IPS-11a (cell line): ENCODE data around the gene GRIK4.
"Not testable (repeated sequence)": the region's sequence is repeated elsewhere in the genome, so short reads cannot be mapped to it uniquely, and the experiment has no call there.

Source experiments
- H3K4me3 ChIP-seq: one replicate; pipeline ENCODE4 v1.5.1; 2013; ENCODE audit warnings: low read depth, low read length, control low read depth

GRIK4 gene

GRCh38 chr11:120765710-120766109, 254.2 kb downstream of the GRIK4 start:
- H3K4me3 ChIP-seq: not testable (repeated sequence)

- H3K4me3 ChIP-seq: no peak overlapping the region
These were observed 254.8 kb downstream of the GRIK4 start for GRCh38 chr11:120766318-120766717.

GRCh38 chr11:120768949-120769348, 257.4 kb downstream of the GRIK4 start:
- H3K4me3 ChIP-seq: no peak overlapping the region

GRCh38 chr11:120769906-120770305, 258.4 kb downstream of the GRIK4 start:
- no peak overlapping the region for H3K4me3 ChIP-seq

GRCh38 chr11:120771551-120772060, 260.1 kb downstream of the GRIK4 start:
- H3K4me3 ChIP-seq: no peak overlapping the region

GRCh38 chr11:120773501-120774031, 262.0 kb downstream of the GRIK4 start:
- no peak overlapping the region for H3K4me3 ChIP-seq

- no peak overlapping the region for H3K4me3 ChIP-seq
These were observed 263.2 kb downstream of the GRIK4 start for GRCh38 chr11:120774591-120775386.

GRCh38 chr11:120775986-120776951, 264.7 kb downstream of the GRIK4 start:
- no peak overlapping the region for H3K4me3 ChIP-seq

GRCh38 chr11:120778685-120779490, 267.3 kb downstream of the GRIK4 start:
- no peak overlapping the region for H3K4me3 ChIP-seq

GRCh38 chr11:120780239-120780638, 268.7 kb downstream of the GRIK4 start:
- no peak overlapping the region for H3K4me3 ChIP-seq

GRCh38 chr11:120781486-120782120, 270.1 kb downstream of the GRIK4 start:
- H3K4me3 ChIP-seq: no peak overlapping the region

- H3K4me3 ChIP-seq: no peak overlapping the region
These were observed 273.2 kb downstream of the GRIK4 start for GRCh38 chr11:120784566-120785251.

GRCh38 chr11:120785576-120785975, 274.0 kb downstream of the GRIK4 start:
- no peak overlapping the region for H3K4me3 ChIP-seq

- no peak overlapping the region for H3K4me3 ChIP-seq
These were observed 274.7 kb downstream of the GRIK4 start for GRCh38 chr11:120786206-120786735.

GRCh38 chr11:120787224-120787623, 275.7 kb downstream of the GRIK4 start:
- H3K4me3 ChIP-seq: not testable (repeated sequence)

- H3K4me3 ChIP-seq: no peak overlapping the region
These were observed 277.8 kb downstream of the GRIK4 start for GRCh38 chr11:120789391-120789790.

- no peak overlapping the region for H3K4me3 ChIP-seq
These were observed 280.8 kb downstream of the GRIK4 start for GRCh38 chr11:120792306-120792705.

- no peak overlapping the region for H3K4me3 ChIP-seq
These were observed 281.6 kb downstream of the GRIK4 start for GRCh38 chr11:120793150-120793549.

- no peak overlapping the region for H3K4me3 ChIP-seq
These were observed 282.4 kb downstream of the GRIK4 start for GRCh38 chr11:120793806-120794479.
